Subcutaneous adipose tissue (tissue), 4 donors: ENCODE results near the gene AGTRAP. TPM values are rescaled to one million over a fixed set of nuclear protein-coding genes. Genes with fewer than 3 reads are reported as not detected.

Experiments
- CTCF ChIP-seq: fragments of 450-650 bp; IDR thresholded peaks from one replicate; pipeline ENCODE4 v1.5.1; 2016; ENCODE audit warnings: low read depth, mild to moderate bottlenecking, control low read depth, antibody characterized with exemption, moderate library complexity
- total RNA-seq, 4 donors: library from RNA; depleted of rRNA; stranded (reverse); fragments of >200 nt; gene quantifications; one replicate each; pipeline ENCODE4 v1.1.0, GENCODE V29; 2016

The AGTRAP gene
- total RNA-seq, result 10 to 100 TPM; 22.0 to 82.3 (median 58.3) TPM

GRCh38 chr1:11735854-11736745 is at the start of gene AGTRAP:
AGTRAP (plus strand) TSS chr1:11736136; CDS start chr1:11736209, 73 bp downstream.
- no peak for TF ChIP-seq CTCF

GRCh38 chr1:11688506-11688905 is 47.4 kb upstream of the AGTRAP start:
- TF ChIP-seq CTCF, result no peak

GRCh38 chr1:11690397-11691301 is 45.3 kb upstream of the AGTRAP start:
- no peak for TF ChIP-seq CTCF

- no peak for TF ChIP-seq CTCF
These were observed 44.5 kb upstream of the AGTRAP start, which contains the start of gene DRAXIN for GRCh38 chr1:11691302-11691914. DRAXIN (plus strand) TSS chr1:11691710; CDS start chr1:11706259, 14,549 bp downstream.

- TF ChIP-seq CTCF, result no peak
These were observed 43.8 kb upstream of the AGTRAP start for GRCh38 chr1:11691928-11692711.

GRCh38 chr1:11693024-11693590 is 42.8 kb upstream of the AGTRAP start:
- TF ChIP-seq CTCF, result no peak
